ACC112 (cell line): Measurements from ENCODE around the gene AUTS2.

ENCODE experiments used
- H2AFZ ChIP-seq: fragments of 200-600 bp; sonication (generic); one replicate; pipeline ENCODE4 v1.6.0; 2017; ENCODE audit warnings: antibody characterized with exemption, low read length; ENCODE audit not compliant: unreplicated experiment
- H3K27ac ChIP-seq: fragments of 200-600 bp; sonication (generic); 2 replicates; pipeline ENCODE4 v1.5.1; 2014; ENCODE audit warnings: low read depth, mild to moderate bottlenecking, antibody characterized with exemption, low read length, moderate library complexity
- H3K27me3 ChIP-seq: fragments of 200-600 bp; sonication (generic); 2 replicates; pipeline ENCODE4 v1.6.1; 2014; ENCODE audit warnings: mild to moderate bottlenecking, antibody characterized with exemption, low read length, moderate library complexity, mixed read lengths; ENCODE audit not compliant: insufficient read depth
- H3K36me3 ChIP-seq: fragments of 200-600 bp; sonication (generic); 2 replicates; pipeline ENCODE4 v1.6.1; 2016; ENCODE audit warnings: mild to moderate bottlenecking, antibody characterized with exemption, low read length, moderate library complexity, mixed read lengths; ENCODE audit not compliant: insufficient read depth
- H3K4me1 ChIP-seq: fragments of 200-600 bp; sonication (generic); one replicate; pipeline ENCODE4 v1.6.1; 2016; ENCODE audit warnings: low read length, mixed read lengths; ENCODE audit not compliant: insufficient read depth, unreplicated experiment, control insufficient read depth
- H3K4me3 ChIP-seq: fragments of 200-600 bp; sonication (generic); 2 replicates; pipeline ENCODE4 v1.5.1; 2014; ENCODE audit warnings: mild to moderate bottlenecking, low read depth, low read length
- H3K79me2 ChIP-seq: fragments of 200-600 bp; sonication (generic); one replicate; pipeline ENCODE4 v1.6.0; 2016; ENCODE audit warnings: low read length; ENCODE audit not compliant: control insufficient read depth, unreplicated experiment, insufficient read depth

AUTS2 gene

DNA sequence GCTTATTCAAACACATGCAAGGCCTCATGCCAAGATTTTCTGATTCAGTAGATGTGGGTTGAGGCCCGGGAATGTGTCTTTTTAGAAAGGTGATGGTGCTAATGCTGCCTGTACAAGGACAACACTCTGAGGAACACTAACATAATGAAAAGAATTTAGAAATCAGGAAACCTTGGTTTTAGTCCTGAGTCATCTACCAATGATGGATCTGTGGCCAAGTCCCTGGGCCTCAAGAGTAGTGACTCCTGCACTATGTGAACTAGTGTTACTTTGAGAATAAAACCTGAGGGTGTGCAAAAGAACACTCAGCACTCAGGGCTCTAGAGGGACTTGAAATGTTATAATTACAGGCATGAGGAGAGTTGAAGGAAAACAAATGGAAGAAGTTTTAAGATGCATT lies 792.0 kb downstream of the AUTS2 start:
- H3K27ac ChIP-seq: no peak overlapping the region

DNA sequence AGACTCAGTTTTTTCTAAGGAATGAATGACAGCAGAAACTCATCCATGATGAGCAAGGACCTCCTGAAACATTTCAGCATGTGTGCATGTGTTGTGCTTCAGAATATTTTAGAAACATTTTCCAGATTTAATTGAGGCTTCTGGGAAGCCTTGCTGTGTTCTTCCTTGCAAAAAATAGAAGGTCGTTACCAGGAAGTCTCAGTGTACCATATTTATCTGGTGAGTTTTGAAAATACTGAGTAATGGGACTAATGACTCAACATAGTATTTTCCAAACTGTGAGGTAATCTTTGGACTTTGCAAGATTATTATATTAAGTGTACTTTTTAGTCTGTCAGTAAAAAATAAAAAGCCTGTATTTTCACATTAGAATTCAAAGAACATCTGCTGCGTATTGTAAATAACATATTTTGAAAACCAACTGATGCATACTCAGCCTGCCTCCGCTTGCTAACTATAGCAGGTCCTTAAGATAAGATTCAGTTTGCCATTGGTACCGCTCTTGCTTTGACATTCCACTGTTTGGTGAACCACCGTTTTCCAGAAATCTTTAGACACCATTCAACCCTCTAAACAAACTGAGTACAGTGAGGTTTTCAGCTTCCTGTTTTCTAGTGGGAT lies 794.1 kb downstream of the AUTS2 start:
- Histone ChIP-seq H3K79me2 (no peaks in the 10 kb centered on the region), H3K27ac (no peak overlapping the region), H3K36me3 (no peaks in the 10 kb centered on the region), H2AFZ (no peak overlapping the region), H3K4me1 (no peaks in the 10 kb centered on the region), H3K27me3 (no peaks in the 10 kb centered on the region), H3K4me3 (no peak overlapping the region)

More for the DNA sequence above, 792.0 kb downstream of the AUTS2 start:
- Histone ChIP-seq H3K79me2 (no peaks in the 10 kb centered on the region), H2AFZ (no peak overlapping the region), H3K27me3 (no peaks in the 10 kb centered on the region), H3K4me1 (no peaks in the 10 kb centered on the region), H3K36me3 (no peaks in the 10 kb centered on the region), H3K4me3 (no peak overlapping the region)

DNA sequence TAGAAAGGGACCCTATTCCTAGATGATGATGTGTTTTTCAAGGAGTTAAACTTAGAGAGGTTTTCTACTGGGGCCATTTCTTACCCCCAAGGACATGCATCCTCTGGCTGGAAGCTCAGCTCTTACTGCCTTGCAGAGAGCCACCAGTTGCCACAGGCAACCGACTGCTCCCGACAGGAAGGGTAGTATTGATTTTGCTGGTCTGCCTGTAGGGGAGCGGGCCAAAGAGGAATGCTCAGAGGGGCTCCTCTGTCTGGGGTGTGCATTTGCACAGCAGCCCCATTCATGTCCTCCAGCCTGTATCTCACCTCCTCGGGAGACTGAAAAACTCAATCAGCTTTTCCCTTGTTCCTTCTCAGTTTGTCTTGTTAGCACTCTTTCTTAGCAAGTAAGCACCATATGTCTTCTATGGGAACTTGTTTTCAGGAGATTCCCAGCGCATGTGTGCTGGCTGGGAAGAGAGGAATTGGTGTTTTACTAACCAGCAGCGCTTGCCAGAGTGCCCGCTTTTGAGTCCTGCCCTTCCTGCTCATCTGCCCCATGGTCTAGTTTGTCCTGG lies 794.7 kb downstream of the AUTS2 start:
- Histone ChIP-seq H3K36me3 (no peaks in the 10 kb centered on the region), H3K4me3 (no peak overlapping the region), H3K4me1 (no peaks in the 10 kb centered on the region), H3K79me2 (no peaks in the 10 kb centered on the region), H3K27me3 (no peaks in the 10 kb centered on the region), H3K27ac (no peak overlapping the region), H2AFZ (no peak overlapping the region)

DNA sequence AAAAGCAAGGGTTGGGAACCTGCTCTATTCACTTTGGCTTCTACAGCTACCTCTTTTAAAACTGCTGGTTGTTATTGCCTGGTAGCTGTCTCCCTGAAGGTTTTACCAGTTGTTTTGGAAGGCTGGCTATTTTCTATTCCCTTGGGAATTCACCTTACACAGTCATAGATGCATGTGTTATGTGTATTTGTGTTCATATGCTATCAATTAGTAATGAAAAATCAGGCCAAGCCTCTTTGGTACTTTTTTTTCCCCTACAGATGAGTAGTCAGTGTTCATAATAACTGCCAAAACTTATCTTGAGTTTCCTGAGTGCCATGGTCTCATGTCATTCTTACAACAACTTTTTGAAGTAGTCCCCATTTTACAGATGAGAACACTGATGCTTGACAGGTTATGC lies 795.7 kb downstream of the AUTS2 start:
- Histone ChIP-seq H3K4me1 (no peaks in the 10 kb centered on the region), H3K4me3 (no peak overlapping the region), H2AFZ (no peak overlapping the region), H3K79me2 (no peaks in the 10 kb centered on the region), H3K36me3 (no peaks in the 10 kb centered on the region), H3K27ac (no peak overlapping the region), H3K27me3 (no peaks in the 10 kb centered on the region)

DNA sequence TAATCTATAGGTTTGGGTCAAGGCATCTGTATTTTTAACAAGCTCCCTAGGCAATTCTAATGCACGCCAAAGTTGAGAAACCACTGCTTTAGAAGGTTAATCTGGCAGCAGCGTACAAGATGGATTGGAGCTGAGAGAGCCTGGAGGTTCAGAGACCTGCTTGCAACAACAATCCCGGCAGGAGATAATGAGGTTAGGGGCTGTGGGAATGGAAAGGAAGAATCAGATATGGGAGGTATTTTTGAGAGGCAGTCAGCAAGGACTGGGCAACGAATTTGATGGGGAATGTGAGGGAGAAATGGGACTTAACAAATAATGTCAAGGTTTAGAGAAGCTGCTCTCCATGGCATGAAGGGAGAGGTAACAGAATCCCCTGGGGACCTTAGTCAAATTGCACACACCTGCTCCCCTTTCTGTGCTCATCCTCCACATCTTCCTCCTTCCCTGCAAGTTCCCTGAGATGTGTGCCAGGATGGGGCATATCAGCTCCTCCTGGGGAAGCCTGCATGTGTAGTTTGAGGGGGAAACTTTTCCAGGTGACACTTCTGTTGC lies 802.6 kb downstream of the AUTS2 start:
- Histone ChIP-seq H3K4me3 (no peak overlapping the region), H3K27ac (no peak overlapping the region), H3K27me3 (no peaks in the 10 kb centered on the region), H2AFZ (no peak overlapping the region), H3K36me3 (no peaks in the 10 kb centered on the region), H3K4me1 (no peaks in the 10 kb centered on the region), H3K79me2 (no peaks in the 10 kb centered on the region)

DNA sequence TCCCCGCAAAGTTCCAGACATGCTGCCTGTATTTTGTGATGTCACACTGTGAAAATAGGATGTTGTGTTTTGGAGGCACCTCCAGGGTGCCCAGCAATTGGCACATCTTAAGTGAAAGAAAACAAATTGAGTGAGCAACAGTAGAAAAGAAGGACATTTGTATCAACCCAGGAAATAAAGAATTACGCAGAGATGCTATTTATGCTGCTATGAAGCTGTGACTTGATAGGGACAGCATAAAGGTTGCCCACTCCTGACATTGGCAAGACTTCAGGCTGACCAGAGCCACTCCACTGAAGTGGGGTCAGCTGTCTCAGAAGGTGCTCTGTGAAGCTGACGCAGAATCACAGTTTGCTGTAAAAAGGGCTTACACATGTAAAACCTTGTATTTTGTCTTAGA lies 803.8 kb downstream of the AUTS2 start:
- no peak overlapping the region for H3K4me3 ChIP-seq
- no peaks in the 10 kb centered on the region for H3K79me2 ChIP-seq
- no peak overlapping the region for H2AFZ ChIP-seq
- H3K4me1 ChIP-seq: no peaks in the 10 kb centered on the region
- no peak overlapping the region for H3K27ac ChIP-seq
- H3K27me3 ChIP-seq: no peaks in the 10 kb centered on the region
- H3K36me3 ChIP-seq: no peaks in the 10 kb centered on the region

DNA sequence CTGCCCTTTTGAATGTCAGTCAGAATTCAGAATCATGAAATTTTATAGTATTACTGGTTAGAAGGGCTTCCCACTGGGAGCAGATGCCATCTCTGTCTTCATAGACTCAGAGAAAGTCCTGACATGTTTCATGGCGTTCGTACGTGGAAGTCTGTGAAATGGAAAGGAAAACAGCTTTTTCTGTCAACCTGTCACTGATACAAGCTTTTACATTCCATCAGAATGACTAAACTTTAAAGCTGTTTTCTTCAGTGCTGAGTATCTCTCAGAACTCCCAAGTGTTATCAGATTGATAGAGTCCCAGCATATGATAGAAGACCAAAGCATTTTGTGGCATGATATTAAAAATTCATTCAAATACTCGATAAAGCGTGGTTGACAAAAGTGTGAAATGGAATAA lies 807.0 kb downstream of the AUTS2 start:
- no peaks in the 10 kb centered on the region for H3K36me3 ChIP-seq
- no peaks in the 10 kb centered on the region for H3K27me3 ChIP-seq
- H3K4me1 ChIP-seq: no peaks in the 10 kb centered on the region
- H2AFZ ChIP-seq: no peak overlapping the region
- H3K27ac ChIP-seq: no peak overlapping the region
- H3K79me2 ChIP-seq: no peaks in the 10 kb centered on the region
- no peak overlapping the region for H3K4me3 ChIP-seq

DNA sequence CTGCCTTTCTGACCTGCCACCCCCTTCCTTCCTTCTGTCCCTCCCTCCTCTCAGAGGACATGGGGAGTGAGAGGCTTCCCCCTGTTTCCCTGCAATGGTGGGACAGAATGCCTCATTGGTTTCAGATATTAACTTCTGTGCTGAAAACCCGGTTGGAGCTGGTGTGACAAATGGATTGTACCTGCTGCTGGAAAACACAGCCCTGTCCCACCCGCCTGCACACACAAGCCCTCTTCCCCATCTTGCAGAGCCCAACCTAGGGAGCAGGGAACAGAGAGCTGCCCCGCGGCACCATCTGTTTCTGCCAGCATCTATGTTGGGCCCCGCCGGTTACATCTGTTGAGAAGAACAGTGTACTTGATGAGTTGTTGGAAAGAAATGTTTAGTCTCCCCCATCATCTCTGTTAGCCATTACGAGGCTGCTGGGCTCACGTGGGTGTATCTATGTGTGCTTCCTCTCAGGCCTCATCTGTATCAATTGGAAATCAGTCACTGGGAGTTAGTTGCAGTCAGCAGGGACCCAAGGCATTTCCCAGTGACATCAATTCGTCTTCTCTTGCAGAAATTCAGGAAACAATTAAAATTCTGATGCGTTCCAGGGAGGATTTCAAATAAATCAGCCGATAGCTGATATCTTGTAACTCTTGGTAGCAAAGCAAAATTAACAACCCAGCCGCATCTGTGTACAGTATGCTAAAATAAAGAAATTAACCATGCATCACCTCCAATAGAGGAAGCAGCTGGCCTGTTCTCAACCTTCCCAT lies 808.1 kb downstream of the AUTS2 start:
- Histone ChIP-seq H3K36me3 (no peaks in the 10 kb centered on the region), H3K27ac (no peak overlapping the region), H3K4me1 (no peaks in the 10 kb centered on the region), H3K79me2 (no peaks in the 10 kb centered on the region), H3K4me3 (no peak overlapping the region), H3K27me3 (no peaks in the 10 kb centered on the region), H2AFZ (no peak overlapping the region)

DNA sequence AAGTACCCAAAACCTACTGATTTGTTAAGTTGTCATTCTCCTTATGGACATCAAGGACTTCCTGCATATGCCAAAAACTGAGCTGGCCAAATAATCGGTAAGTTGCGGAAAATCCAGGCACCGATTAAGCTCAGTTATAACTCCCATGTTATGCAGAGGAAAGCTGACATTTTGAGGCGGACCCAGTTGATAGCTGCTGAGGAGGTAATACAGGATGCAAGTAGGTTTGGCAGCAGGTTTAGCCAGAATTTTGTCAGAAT lies 808.6 kb downstream of the AUTS2 start:
- no peaks in the 10 kb centered on the region for H3K79me2 ChIP-seq
- no peaks in the 10 kb centered on the region for H3K36me3 ChIP-seq
- no peak overlapping the region for H3K27ac ChIP-seq
- no peak overlapping the region for H3K4me3 ChIP-seq
- no peaks in the 10 kb centered on the region for H3K4me1 ChIP-seq
- no peaks in the 10 kb centered on the region for H3K27me3 ChIP-seq
- H2AFZ ChIP-seq: no peak overlapping the region

DNA sequence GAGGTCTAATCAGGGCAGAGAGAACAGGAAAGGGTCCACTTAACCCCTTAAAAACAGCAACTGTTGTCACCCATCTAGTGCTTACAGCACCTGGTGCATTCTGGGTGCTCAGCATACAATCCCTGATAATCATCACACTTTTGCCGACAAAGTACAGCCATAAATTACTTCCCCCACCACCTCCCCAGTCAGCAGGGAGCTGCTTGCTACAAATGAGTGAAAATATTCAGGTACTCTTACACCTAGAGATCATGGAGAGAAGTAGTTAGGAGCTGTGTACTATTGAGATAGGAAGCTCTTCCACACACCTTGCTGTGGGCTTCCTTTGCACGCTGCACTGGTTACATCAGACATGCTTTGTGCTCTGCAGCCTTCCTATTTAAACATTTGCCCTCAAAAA lies 810.2 kb downstream of the AUTS2 start:
- no peaks in the 10 kb centered on the region for H3K36me3 ChIP-seq
- no peaks in the 10 kb centered on the region for H3K27me3 ChIP-seq
- no peak overlapping the region for H2AFZ ChIP-seq
- H3K4me1 ChIP-seq: no peaks in the 10 kb centered on the region
- no peak overlapping the region for H3K4me3 ChIP-seq
- H3K79me2 ChIP-seq: no peaks in the 10 kb centered on the region
- no peak overlapping the region for H3K27ac ChIP-seq

DNA sequence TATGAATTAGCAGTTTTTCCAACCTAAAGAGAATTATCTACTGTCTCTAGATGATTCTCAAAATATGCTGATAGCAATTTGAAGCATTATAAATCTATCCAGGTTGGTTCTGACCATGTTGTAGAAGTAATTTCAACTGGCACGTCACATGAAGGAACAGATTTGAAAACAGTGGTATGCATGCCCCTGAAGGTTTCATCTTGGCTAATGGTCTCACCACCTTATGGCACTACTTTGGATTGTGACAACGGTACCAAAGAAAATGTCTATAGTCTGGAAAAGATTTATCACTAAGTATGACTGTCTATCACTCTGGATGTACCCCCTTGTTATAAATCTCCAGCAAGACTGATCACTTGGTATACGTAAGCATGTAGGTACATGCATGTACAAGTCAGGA lies 810.6 kb downstream of the AUTS2 start:
- Histone ChIP-seq H2AFZ (no peak overlapping the region), H3K79me2 (no peaks in the 10 kb centered on the region), H3K4me1 (no peaks in the 10 kb centered on the region), H3K27me3 (no peaks in the 10 kb centered on the region), H3K4me3 (no peak overlapping the region), H3K36me3 (no peaks in the 10 kb centered on the region), H3K27ac (no peak overlapping the region)
